ENCODE data around the gene SCARF1. TPM values are rescaled to one million over a fixed set of nuclear protein-coding genes. Genes with fewer than 3 reads are reported as not detected.

Gene SCARF1
- total RNA-seq, 1 donor from 2014 or later, result 4.0 TPM

- Mint-ChIP-seq H3K27me3 (ENCODE audit: unreplicated experiment) (peaks cover 7% of the 10 kb centered on the region), H3K4me1 (ENCODE audit: low read depth, unreplicated experiment) (peaks cover 5% of the 10 kb centered on the region), H3K36me3 (ENCODE audit: unreplicated experiment) (no peaks in the 10 kb centered on the region), H3K9me3 (ENCODE audit: unreplicated experiment) (peaks cover 8% of the 10 kb centered on the region), H3K27ac (ENCODE audit: unreplicated experiment) (no peak overlapping the region), H3K4me3 (ENCODE audit: unreplicated experiment) (no peak overlapping the region)
- no peak for TF ChIP-seq CTCF (IDR thresholded peaks at IDR 0.05; ENCODE audit: partially characterized antibody, unreplicated experiment)
- DNase-seq, result no peak
These were observed 9.7 kb downstream of the SCARF1 start for GRCh38 chr17:1635675-1636465.

GRCh38 chr17:1634841-1635650 lies 10.5 kb downstream of the SCARF1 start:
- no peak for TF ChIP-seq CTCF (IDR thresholded peaks at IDR 0.05; ENCODE audit: partially characterized antibody, unreplicated experiment)

GRCh38 chr17:1630662-1631061 lies 14.9 kb downstream of the SCARF1 start:
- DNase-seq, result no peak
- H3K4me3 Mint-ChIP-seq (ENCODE audit: unreplicated experiment), result peak overlapping the region; percentile 63
- H3K9me3 Mint-ChIP-seq (ENCODE audit: unreplicated experiment), result peaks cover 13% of the 10 kb centered on the region
- H3K27me3 Mint-ChIP-seq (ENCODE audit: unreplicated experiment), result peaks cover 14% of the 10 kb centered on the region
- H3K36me3 Mint-ChIP-seq (ENCODE audit: unreplicated experiment), result no peaks in the 10 kb centered on the region
- TF ChIP-seq CTCF (IDR thresholded peaks at IDR 0.05; ENCODE audit: partially characterized antibody, unreplicated experiment), result no peak
- H3K27ac Mint-ChIP-seq (ENCODE audit: unreplicated experiment), result no peak overlapping the region
- H3K4me1 Mint-ChIP-seq (ENCODE audit: low read depth, unreplicated experiment), result peaks cover 17% of the 10 kb centered on the region

More at GRCh38 chr17:1634841-1635650, 10.5 kb downstream of the SCARF1 start:
- H3K4me3 Mint-ChIP-seq (ENCODE audit: unreplicated experiment), result no peak overlapping the region
- peaks cover 11% of the 10 kb centered on the region for H3K27me3 Mint-ChIP-seq (ENCODE audit: unreplicated experiment)
- no peak for DNase-seq
- peaks cover 10% of the 10 kb centered on the region for H3K9me3 Mint-ChIP-seq (ENCODE audit: unreplicated experiment)
- peaks cover 4% of the 10 kb centered on the region for H3K4me1 Mint-ChIP-seq (ENCODE audit: low read depth, unreplicated experiment)
- no peak overlapping the region for H3K27ac Mint-ChIP-seq (ENCODE audit: unreplicated experiment)
- no peaks in the 10 kb centered on the region for H3K36me3 Mint-ChIP-seq (ENCODE audit: unreplicated experiment)

- H3K9me3 Mint-ChIP-seq (ENCODE audit: unreplicated experiment), result peaks cover 13% of the 10 kb centered on the region
- DNase-seq, result peak; percentile 59
- H3K36me3 Mint-ChIP-seq (ENCODE audit: unreplicated experiment), result no peaks in the 10 kb centered on the region
- peak overlapping the region; percentile 93 for H3K27ac Mint-ChIP-seq (ENCODE audit: unreplicated experiment)
- peak; percentile 32 for TF ChIP-seq CTCF (IDR thresholded peaks at IDR 0.05; ENCODE audit: partially characterized antibody, unreplicated experiment)
- H3K27me3 Mint-ChIP-seq (ENCODE audit: unreplicated experiment), result peaks cover 14% of the 10 kb centered on the region
- H3K4me1 Mint-ChIP-seq (ENCODE audit: low read depth, unreplicated experiment), result peaks cover 18% of the 10 kb centered on the region
- peak overlapping the region; percentile 82 for H3K4me3 Mint-ChIP-seq (ENCODE audit: unreplicated experiment)
These were observed 15.8 kb downstream of the SCARF1 start for GRCh38 chr17:1629504-1630310.

Data from glutamatergic neuron (in vitro differentiated cells).